ENCODE results near the gene SLC15A1.

SLC15A1 gene

DNA sequence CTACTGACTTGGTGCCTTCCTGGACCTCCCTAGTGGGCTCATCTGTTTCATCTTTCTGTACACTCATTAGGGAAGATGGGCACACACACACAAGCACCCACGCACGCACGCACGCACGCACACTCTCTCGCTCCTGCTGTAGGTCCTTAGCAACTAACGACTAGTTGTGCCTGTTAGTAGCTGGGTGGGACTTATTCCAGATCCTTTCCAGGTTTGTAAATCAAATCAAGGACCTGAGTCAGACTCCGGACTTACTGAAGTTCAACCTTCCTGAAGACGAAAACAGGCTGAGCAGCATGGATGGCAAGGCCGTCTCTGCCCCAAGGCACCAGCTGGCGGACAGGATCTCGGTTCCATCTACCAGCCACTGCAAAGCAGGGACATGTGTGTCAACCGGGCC, 76.2 kb downstream of the SLC15A1 start:
- no CpG with 5 or more reads among the region's 13 CpGs for whole genome bisulfite sequencing (ENCODE audit: extremely low coverage, insufficient coverage, insufficient read length)

DNA sequence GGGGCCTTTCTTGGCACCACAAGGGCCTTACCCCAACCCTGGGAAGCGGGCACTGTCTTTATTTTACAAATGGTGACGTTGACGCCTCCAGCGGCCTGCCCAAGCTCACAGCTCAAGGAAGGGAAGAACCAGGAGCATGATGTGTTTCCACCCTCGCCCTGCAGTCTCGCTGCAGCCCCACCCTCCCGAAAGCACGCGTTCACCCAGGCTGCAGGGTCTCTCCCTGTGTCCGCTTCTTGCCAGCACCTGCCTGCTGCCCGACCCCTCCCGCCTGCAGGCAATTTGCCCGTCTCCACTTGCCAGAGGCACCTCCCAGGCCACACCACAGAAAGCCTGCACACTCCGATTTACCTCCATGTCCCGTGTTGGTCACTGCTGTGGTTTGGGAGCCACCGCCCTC, 76.6 kb downstream of the SLC15A1 start:
- H3K18ac ChIP-seq (ENCODE audit: low read length): no peak overlapping the region
- no peak overlapping the region for H4K91ac ChIP-seq (ENCODE audit: low read depth, low read length)
- H3K27me3 ChIP-seq (ENCODE audit: insufficient read depth, low read length): no peaks in the 10 kb centered on the region
- no peak overlapping the region for H3K27ac ChIP-seq (ENCODE audit: low read depth, low read length)
- H3K4me1 ChIP-seq (ENCODE audit: control insufficient read depth in 1 of 2, insufficient read depth in 2 of 2, low read length in 2 of 2): no peaks in the 10 kb centered on the region
- no peaks in the 10 kb centered on the region for H3K79me2 ChIP-seq (ENCODE audit: control insufficient read depth, insufficient read depth, low read length, poor library complexity)
- H3K23ac ChIP-seq (ENCODE audit: low read length): no peak overlapping the region
- H3K4me3 ChIP-seq (ENCODE audit: low read depth, low read length): no peak overlapping the region
- H3K36me3 ChIP-seq (ENCODE audit: control insufficient read depth in 1 of 2, insufficient read depth in 2 of 2, low read length in 2 of 2): no peaks in the 10 kb centered on the region
- H3K14ac ChIP-seq (ENCODE audit: low read length): no peak overlapping the region
- H3K79me1 ChIP-seq (ENCODE audit: low read length): no peaks in the 10 kb centered on the region
- no CpG with 5 or more reads among the region's 16 CpGs for WGBS (ENCODE audit: extremely low coverage, insufficient coverage, insufficient read length)
- DNase-seq: no peak
- no peak overlapping the region for H3K4me2 ChIP-seq (ENCODE audit: low read length)
- H2AK5ac ChIP-seq (ENCODE audit: low read length): no peak overlapping the region
- no peak overlapping the region for H2BK12ac ChIP-seq (ENCODE audit: low read length)
- no peak overlapping the region for H2AFZ ChIP-seq (ENCODE audit: insufficient read depth, low read length, poor library complexity)
- H3K9ac ChIP-seq (ENCODE audit: low read length): no peak overlapping the region
- H3K9me3 ChIP-seq (ENCODE audit: insufficient read depth, low read depth, low read length): peaks cover 3% of the 10 kb centered on the region
- no peak overlapping the region for H2BK5ac ChIP-seq (ENCODE audit: low read depth, low read length, poor library complexity)
- no peak overlapping the region for H2BK120ac ChIP-seq (ENCODE audit: insufficient read depth, low read length, poor library complexity)
- no peak overlapping the region for H3K4ac ChIP-seq (ENCODE audit: low read depth, low read length)
- H4K12ac ChIP-seq (ENCODE audit: low read depth, low read length): no peak overlapping the region
- no peak overlapping the region for H4K8ac ChIP-seq (ENCODE audit: low read depth, low read length)

More for the DNA sequence above, 76.2 kb downstream of the SLC15A1 start:
- no peak overlapping the region for H2BK12ac ChIP-seq (ENCODE audit: low read length)
- H3K23ac ChIP-seq (ENCODE audit: low read length): no peak overlapping the region
- no peak overlapping the region for H2BK120ac ChIP-seq (ENCODE audit: insufficient read depth, low read length, poor library complexity)
- H4K91ac ChIP-seq (ENCODE audit: low read depth, low read length): no peak overlapping the region
- H2BK5ac ChIP-seq (ENCODE audit: low read depth, low read length, poor library complexity): no peak overlapping the region
- H2AFZ ChIP-seq (ENCODE audit: insufficient read depth, low read length, poor library complexity): no peak overlapping the region
- H3K18ac ChIP-seq (ENCODE audit: low read length): no peak overlapping the region
- no peaks in the 10 kb centered on the region for H3K27me3 ChIP-seq (ENCODE audit: insufficient read depth, low read length)
- H3K4ac ChIP-seq (ENCODE audit: low read depth, low read length): no peak overlapping the region
- no peak overlapping the region for H2AK5ac ChIP-seq (ENCODE audit: low read length)
- H3K4me3 ChIP-seq (ENCODE audit: low read depth, low read length): no peak overlapping the region
- H3K4me1 ChIP-seq (ENCODE audit: control insufficient read depth in 1 of 2, insufficient read depth in 2 of 2, low read length in 2 of 2): no peaks in the 10 kb centered on the region
- no peaks in the 10 kb centered on the region for H3K79me2 ChIP-seq (ENCODE audit: control insufficient read depth, insufficient read depth, low read length, poor library complexity)
- no peaks in the 10 kb centered on the region for H3K36me3 ChIP-seq (ENCODE audit: control insufficient read depth in 1 of 2, insufficient read depth in 2 of 2, low read length in 2 of 2)
- peaks cover 3% of the 10 kb centered on the region for H3K9me3 ChIP-seq (ENCODE audit: insufficient read depth, low read depth, low read length)
- DNase-seq: no peak
- H4K8ac ChIP-seq (ENCODE audit: low read depth, low read length): no peak overlapping the region
- H3K4me2 ChIP-seq (ENCODE audit: low read length): no peak overlapping the region
- H4K12ac ChIP-seq (ENCODE audit: low read depth, low read length): no peak overlapping the region
- no peak overlapping the region for H3K27ac ChIP-seq (ENCODE audit: low read depth, low read length)
- no peak overlapping the region for H3K9ac ChIP-seq (ENCODE audit: low read length)
- no peaks in the 10 kb centered on the region for H3K79me1 ChIP-seq (ENCODE audit: low read length)
- H3K14ac ChIP-seq (ENCODE audit: low read length): no peak overlapping the region

DNA sequence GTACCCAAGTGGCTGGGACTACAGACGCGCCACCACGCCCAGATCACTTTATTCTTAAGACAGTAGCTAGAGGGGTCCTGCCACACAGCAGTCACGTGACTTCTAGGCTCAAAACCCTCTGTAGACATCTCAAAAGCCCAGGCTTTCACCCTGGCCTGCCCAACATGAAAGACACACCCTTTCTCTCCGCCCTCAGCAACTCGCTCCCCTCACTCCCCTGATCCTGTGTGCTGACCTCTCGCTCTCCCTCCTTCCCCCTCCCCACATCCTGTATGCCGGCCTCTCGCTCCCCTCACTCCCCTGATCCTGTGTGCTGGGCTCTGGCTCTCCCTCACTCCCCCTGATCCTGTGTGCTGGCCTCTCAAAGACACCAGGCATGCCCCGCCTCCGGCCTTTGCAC, 77.4 kb downstream of the SLC15A1 start:
- no peak overlapping the region for H3K23ac ChIP-seq (ENCODE audit: low read length)
- H3K4me2 ChIP-seq (ENCODE audit: low read length): no peak overlapping the region
- H2BK5ac ChIP-seq (ENCODE audit: low read depth, low read length, poor library complexity): no peak overlapping the region
- WGBS (ENCODE audit: extremely low coverage, insufficient coverage, insufficient read length): no CpG with 5 or more reads among the region's 11 CpGs
- no peak for DNase-seq
- no peak overlapping the region for H2AFZ ChIP-seq (ENCODE audit: insufficient read depth, low read length, poor library complexity)
- H3K27me3 ChIP-seq (ENCODE audit: insufficient read depth, low read length): no peaks in the 10 kb centered on the region
- no peaks in the 10 kb centered on the region for H3K79me1 ChIP-seq (ENCODE audit: low read length)
- H3K36me3 ChIP-seq (ENCODE audit: control insufficient read depth in 1 of 2, insufficient read depth in 2 of 2, low read length in 2 of 2): no peaks in the 10 kb centered on the region
- H2AK5ac ChIP-seq (ENCODE audit: low read length): no peak overlapping the region
- peaks cover 3% of the 10 kb centered on the region for H3K9me3 ChIP-seq (ENCODE audit: insufficient read depth, low read depth, low read length)
- H3K4ac ChIP-seq (ENCODE audit: low read depth, low read length): no peak overlapping the region
- no peak overlapping the region for H3K14ac ChIP-seq (ENCODE audit: low read length)
- H4K12ac ChIP-seq (ENCODE audit: low read depth, low read length): no peak overlapping the region
- H4K8ac ChIP-seq (ENCODE audit: low read depth, low read length): no peak overlapping the region
- no peaks in the 10 kb centered on the region for H3K4me1 ChIP-seq (ENCODE audit: control insufficient read depth in 1 of 2, insufficient read depth in 2 of 2, low read length in 2 of 2)
- no peak overlapping the region for H2BK120ac ChIP-seq (ENCODE audit: insufficient read depth, low read length, poor library complexity)
- no peak overlapping the region for H2BK12ac ChIP-seq (ENCODE audit: low read length)
- H3K4me3 ChIP-seq (ENCODE audit: low read depth, low read length): no peak overlapping the region
- H4K91ac ChIP-seq (ENCODE audit: low read depth, low read length): no peak overlapping the region
- H3K27ac ChIP-seq (ENCODE audit: low read depth, low read length): no peak overlapping the region
- H3K9ac ChIP-seq (ENCODE audit: low read length): no peak overlapping the region
- no peaks in the 10 kb centered on the region for H3K79me2 ChIP-seq (ENCODE audit: control insufficient read depth, insufficient read depth, low read length, poor library complexity)
- no peak overlapping the region for H3K18ac ChIP-seq (ENCODE audit: low read length)

DNA sequence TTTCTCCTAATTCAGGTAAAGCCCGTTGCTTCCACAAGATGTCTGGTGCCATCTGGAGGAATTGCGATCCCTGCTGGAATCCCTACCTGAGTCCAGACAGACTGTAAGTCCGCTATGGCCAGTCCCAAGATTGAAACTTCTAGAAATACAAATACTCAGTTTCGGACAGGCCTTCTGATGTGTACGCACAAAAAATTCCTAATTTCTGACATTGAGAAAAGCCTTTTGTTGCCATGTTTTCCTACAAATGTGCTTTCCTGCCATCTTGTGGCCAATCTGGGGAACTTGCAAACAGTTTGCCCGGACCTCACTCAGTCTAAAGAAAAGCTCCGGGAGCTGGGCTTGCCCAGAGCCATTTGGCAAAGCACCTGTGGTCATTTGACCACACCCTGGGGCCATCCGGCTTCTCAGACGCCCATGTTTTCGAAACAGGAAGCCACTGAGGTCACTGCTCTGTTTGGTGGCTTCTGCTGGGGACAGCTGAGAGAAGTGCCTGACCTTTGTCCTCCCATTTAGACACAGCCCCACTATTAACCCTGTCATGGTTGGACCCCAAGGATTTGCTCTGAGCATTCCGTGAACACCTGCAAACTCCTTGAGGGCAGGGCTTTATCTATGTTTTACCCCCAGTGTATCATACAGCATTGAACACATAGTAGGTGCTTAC, 79.4 kb downstream of the SLC15A1 start:
- no peaks in the 10 kb centered on the region for H3K4me1 ChIP-seq (ENCODE audit: control insufficient read depth in 1 of 2, insufficient read depth in 2 of 2, low read length in 2 of 2)
- no peak overlapping the region for H4K91ac ChIP-seq (ENCODE audit: low read depth, low read length)
- H3K23ac ChIP-seq (ENCODE audit: low read length): no peak overlapping the region
- no peak overlapping the region for H2BK12ac ChIP-seq (ENCODE audit: low read length)
- no peak overlapping the region for H4K8ac ChIP-seq (ENCODE audit: low read depth, low read length)
- no peak overlapping the region for H2AFZ ChIP-seq (ENCODE audit: insufficient read depth, low read length, poor library complexity)
- peak; percentile 76 to 92 for DNase-seq
- no peak overlapping the region for H2BK120ac ChIP-seq (ENCODE audit: insufficient read depth, low read length, poor library complexity)
- no peak overlapping the region for H3K18ac ChIP-seq (ENCODE audit: low read length)
- no peak overlapping the region for H3K27ac ChIP-seq (ENCODE audit: low read depth, low read length)
- no peaks in the 10 kb centered on the region for H3K36me3 ChIP-seq (ENCODE audit: control insufficient read depth in 1 of 2, insufficient read depth in 2 of 2, low read length in 2 of 2)
- no peaks in the 10 kb centered on the region for H3K79me2 ChIP-seq (ENCODE audit: control insufficient read depth, insufficient read depth, low read length, poor library complexity)
- H3K4ac ChIP-seq (ENCODE audit: low read depth, low read length): no peak overlapping the region
- no CpG with 5 or more reads among the region's 11 CpGs for WGBS (ENCODE audit: extremely low coverage, insufficient coverage, insufficient read length)
- H3K9ac ChIP-seq (ENCODE audit: low read length): no peak overlapping the region
- H2AK5ac ChIP-seq (ENCODE audit: low read length): no peak overlapping the region
- H3K4me2 ChIP-seq (ENCODE audit: low read length): peak overlapping the region; percentile 35
- H3K79me1 ChIP-seq (ENCODE audit: low read length): no peaks in the 10 kb centered on the region
- H2BK5ac ChIP-seq (ENCODE audit: low read depth, low read length, poor library complexity): no peak overlapping the region
- H3K27me3 ChIP-seq (ENCODE audit: insufficient read depth, low read length): no peaks in the 10 kb centered on the region
- no peak overlapping the region for H4K12ac ChIP-seq (ENCODE audit: low read depth, low read length)
- H3K14ac ChIP-seq (ENCODE audit: low read length): no peak overlapping the region
- no peak overlapping the region for H3K4me3 ChIP-seq (ENCODE audit: low read depth, low read length)
- H3K9me3 ChIP-seq (ENCODE audit: insufficient read depth, low read depth, low read length): peaks cover 1% of the 10 kb centered on the region

Measured in trophoblast cell (in vitro differentiated cells and primary cell).